Left colon (tissue), 2 donors: ENCODE results near the gene PCMT1. TPM values are rescaled to one million over a fixed set of nuclear protein-coding genes. Genes with fewer than 3 reads are reported as not detected.

Experiments
- ATAC-seq: fragments of 200-7000 bp; cut with Tn5 transposase; one replicate; pipeline ENCODE4 v1.9.1; 2020; ENCODE audit warnings: mild to moderate bottlenecking, moderate library complexity
- DNase-seq, 2 donors: peaks; one replicate each; pipeline ENCODE4 v3.0.0-alpha.2; 2020
- intact Hi-C, 2 donors: fragments of 100-400 bp; cut with DNase I in 1 of 2; cut with micrococcal nuclease in 1 of 2; formaldehyde crosslinking; loops; one replicate each; pipeline versions ENCODE4 v1.11.2 to v1.14.0; 2022; cut with DNase I, micrococcal nuclease
- long read RNA-seq: library from polyadenylated mRNA; unstranded; transcript quantifications from one replicate; pipeline ENCODE4 v2.0.0, GENCODE V29; 2021
- total RNA-seq, 2 donors: library from RNA; stranded (reverse); fragmentation: NEBNext Ultra II Directional; extraction: Animal tissue kit (Norgen Biotek cat#: 25700); gene quantifications; one replicate each; pipeline ENCODE4 v1.2.1, GENCODE V29; 2021
- donor health status: DM: no; HTN: no; CAD: no.
- donor health status: DM: yes; HTN: yes; CAD: no.

PCMT1 gene
- 10 to 100 TPM; 52.4 to 55.9 TPM for total RNA-seq
- long read RNA-seq, transcript PCMT1-201 (7 exons, 1,293 nt) = minor isoform, 16 of 111 reads
- long read RNA-seq, transcript PCMT1-203 (8 exons, 1,938 nt) = minor isoform, 44 of 111 reads
- long read RNA-seq, transcript PCMT1-205 (8 exons, 1,984 nt) = major isoform, 49 of 111 reads
- long read RNA-seq, partial matches to known transcripts = 1 of 111 reads
- long read RNA-seq, other reads (novel, unspliced or antisense) = 1 of 111 reads

DNA sequence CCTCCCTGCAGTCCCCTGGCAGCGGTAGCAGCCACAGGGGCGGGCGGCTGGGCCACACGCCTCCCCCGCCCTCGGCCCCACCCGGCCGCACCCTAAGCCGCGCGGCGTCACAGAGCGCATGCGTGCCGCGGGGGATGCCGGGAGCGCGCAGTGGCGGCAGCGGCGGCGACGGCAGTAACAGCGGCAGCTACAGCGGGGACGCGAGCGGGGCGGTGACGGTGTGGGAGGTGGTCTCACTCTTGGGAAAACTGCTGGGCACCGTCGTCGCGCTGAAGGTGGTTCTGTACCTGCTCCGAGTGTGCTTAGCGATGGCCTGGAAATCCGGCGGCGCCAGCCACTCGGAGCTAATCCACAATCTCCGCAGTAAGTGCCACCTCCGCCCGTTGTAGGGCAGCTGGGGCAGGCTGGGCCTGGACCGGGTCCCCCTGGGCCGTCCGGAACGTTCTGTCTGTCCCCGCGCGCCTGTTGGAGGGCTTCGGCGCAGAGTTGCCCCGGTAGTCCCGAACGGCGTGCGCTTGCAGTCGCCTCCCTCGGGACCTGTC is at the start of gene PCMT1:
Gene PCMT1 (plus strand): TSS at position 148 of the 542 bp plus-strand sequence. CDS start 161 bp downstream, at position 309.
- peak; percentile 90 to 91 for DNase-seq
- intact Hi-C loops = no loop called here
- ATAC-seq = peak; percentile 95

GRCh38 chr6:149701714-149702113 is 47.8 kb upstream of the PCMT1 start:
- DNase-seq (no peak), ATAC-seq (no peak)
- intact Hi-C loops = no loop called here

DNA sequence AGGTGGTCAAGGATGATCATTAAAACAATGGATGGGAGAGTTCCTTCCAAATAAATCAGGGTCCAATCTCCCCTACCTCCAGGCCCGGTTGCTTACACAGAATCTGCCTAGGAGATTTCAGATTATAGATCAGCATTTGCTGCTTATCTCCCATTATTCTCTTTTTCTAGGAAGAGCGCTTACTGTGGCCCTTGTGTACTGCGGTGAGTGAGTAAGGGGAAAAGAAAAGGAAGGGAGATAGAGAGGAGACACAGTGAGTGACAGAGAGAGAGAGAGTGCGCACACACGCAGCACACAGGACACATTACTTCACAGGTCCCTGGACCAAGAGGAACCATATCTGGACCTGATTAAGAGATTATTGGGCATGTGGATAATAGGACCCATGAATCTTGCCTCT is 37.8 kb upstream of the PCMT1 start:
- intact Hi-C loops = loop anchor here in 1 of 2 donors (10.0 kb wide), 1 partner anchor 213 kb away; the partner anchor contains the start of gene RAET1G
- DNase-seq = no peak
- ATAC-seq = no peak

DNA sequence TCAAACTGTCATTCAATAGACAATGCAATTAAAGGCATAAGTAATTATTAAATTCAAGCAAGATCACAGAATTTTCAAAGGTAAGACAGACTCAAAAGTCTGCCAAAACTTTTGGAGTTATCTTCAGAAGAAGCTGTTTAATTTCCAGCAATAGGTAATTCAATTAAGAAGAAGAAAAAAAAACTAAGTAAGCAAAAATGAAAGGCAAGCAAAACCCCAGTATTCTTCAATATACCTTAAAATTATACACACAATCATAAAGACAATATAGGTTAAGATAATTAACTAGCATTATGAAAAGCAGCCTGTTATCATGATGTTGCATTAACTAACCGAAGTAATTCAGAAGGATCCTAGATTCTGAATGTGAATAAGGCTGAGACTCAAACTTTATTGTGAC is 35.1 kb upstream of the PCMT1 start:
- DNase-seq = no peak
- intact Hi-C loops = loop anchor here in 1 of 2 donors (10.0 kb wide), 1 partner anchor 210 kb away; the partner anchor contains the start of gene RAET1G

DNA sequence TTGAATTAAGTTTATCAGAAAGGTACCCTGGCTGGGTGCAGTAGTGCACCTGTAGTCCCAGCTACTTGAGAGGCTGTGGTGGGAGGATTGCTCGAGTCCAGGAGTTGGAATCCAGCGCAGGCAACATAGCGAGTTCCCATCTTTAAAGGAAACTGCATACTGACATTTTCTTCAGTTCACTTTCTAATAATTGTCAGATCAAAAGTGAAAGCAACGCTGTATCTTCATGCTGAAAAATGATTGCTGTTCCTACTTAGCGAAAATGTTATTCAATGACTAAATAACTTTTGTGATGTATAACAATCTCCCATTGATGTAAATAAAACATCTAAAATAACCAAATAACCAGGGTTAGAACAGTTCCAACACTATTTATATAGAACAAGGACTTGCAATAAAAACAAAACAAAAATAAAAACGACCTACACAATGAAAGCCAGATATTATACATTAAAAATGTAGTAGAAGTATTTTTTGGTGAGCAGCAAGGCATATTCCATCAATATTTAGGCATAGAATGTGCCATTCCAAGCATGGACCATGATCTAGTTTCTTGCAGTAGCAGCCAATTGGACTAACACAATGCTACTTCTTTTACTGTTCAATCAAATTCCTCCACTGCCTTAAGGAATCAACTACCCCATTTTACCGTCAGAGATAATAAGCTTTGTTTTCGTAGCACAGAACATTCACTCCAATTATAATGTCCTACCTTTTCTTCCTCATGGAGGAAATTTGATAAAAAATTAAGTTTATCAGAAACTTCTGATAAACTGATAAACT is 33.2 kb upstream of the PCMT1 start:
- DNase-seq = no peak
- intact Hi-C loops = loop anchor here in 1 of 2 donors (10.0 kb wide), 1 partner anchor 208 kb away; the partner anchor contains the start of gene RAET1G
- no peak for ATAC-seq

More for the DNA sequence above, 35.1 kb upstream of the PCMT1 start:
- ATAC-seq = no peak

GRCh38 chr6:149717255-149717587 is 32.3 kb upstream of the PCMT1 start:
- no peak for DNase-seq
- intact Hi-C loops = loop anchor here in 1 of 2 donors (10.0 kb wide), 1 partner anchor 208 kb away; the partner anchor contains the start of gene RAET1G
- ATAC-seq = no peak

DNA sequence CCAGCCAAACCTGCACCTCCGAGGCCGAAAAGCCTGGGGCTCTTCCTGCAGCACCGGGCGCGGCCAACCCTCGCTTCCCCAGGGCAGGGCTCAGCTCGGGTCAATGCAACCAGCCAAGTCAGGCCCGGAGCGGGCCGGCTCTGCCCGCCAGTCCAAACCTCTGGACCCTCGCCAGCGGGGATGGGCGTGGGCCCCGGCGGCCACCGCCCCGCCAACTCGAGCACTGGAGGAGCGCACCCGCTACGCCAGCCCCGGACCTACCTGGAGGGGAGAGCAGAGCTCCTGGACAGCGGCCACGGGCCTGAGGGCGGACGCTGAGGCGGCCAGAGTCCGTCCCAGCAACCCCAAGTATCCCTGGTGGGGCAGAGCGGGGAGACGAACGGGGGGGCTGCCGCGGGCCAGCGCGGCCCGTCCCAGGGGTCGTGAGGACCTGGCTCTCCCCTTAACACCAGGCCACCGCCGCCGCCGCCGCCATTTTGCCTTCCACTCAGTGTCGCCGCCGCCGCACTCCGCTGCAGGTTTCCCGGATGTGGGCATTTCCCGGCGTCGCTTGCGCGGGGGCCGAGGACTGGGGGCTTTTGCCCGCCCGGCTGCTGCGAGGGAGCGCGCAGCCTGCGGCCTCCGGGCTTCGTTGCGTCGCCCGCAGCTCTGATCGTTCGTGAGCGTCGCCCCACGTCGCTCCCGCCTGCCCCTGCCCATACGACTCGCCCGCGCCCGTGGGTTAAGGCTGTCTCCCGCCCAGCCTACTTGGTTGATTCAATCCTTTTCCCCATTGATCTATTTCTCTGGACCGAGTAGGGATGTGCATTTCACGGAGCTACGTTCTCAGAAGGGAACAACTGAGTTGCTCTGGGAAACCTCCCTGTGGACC is 31.7 kb upstream of the PCMT1 start, which contains the start of gene LATS1:
Gene LATS1 (minus strand): TSS at position 514 of the 871 bp plus-strand sequence. CDS start 15,975 bp downstream, outside the sequence.
- intact Hi-C loops = loop anchor here in 1 of 2 donors (10.0 kb wide), 1 partner anchor 207 kb away; the partner anchor contains the start of gene RAET1G
- DNase-seq = peak; percentile 89 to 93
- peak; percentile 87 for ATAC-seq

- intact Hi-C loops = loop anchor here in 1 of 2 donors (10.0 kb wide), 1 partner anchor 205 kb away; the partner anchor contains the start of gene RAET1G
- ATAC-seq (no peak), DNase-seq (no peak)
Measured at GRCh38 chr6:149719531-149719930, 30.0 kb upstream of the PCMT1 start.

- DNase-seq = no peak
- intact Hi-C loops = no loop called here
- no peak for ATAC-seq
Measured at GRCh38 chr6:149723262-149723661, 26.3 kb upstream of the PCMT1 start.

DNA sequence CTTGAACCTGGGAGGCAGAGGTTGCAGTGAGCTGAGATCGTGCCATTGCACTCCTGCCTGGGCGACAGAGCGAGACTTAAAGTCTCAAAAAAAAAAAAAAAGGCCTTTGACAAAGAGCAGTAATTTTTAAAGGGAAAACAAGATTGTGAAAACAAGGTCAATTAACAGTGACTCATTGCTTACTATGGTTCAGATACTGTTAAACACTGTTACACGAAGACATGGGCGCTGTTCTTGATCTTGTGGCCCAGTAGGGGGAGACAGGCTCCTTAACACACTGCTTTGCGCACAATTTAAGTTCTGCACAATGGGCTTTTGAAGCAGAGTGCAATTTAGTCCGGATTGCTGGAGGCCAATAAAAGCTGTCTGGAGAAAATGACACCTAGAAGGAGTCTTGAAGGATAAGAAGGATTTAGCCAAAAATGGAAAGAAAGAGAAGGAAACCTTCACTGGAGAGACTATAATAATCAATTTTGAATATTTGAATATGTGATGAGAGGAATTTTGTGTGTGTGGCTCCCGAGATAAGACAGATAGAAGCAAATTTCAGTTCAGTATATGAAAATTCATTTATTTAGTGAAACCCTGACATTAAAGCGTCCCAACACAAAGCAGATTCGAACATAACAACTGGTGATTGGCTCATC is 25.6 kb upstream of the PCMT1 start:
- DNase-seq = peak; percentile 42 to 46
- intact Hi-C loops = no loop called here
- peak; percentile 99 for ATAC-seq

DNA sequence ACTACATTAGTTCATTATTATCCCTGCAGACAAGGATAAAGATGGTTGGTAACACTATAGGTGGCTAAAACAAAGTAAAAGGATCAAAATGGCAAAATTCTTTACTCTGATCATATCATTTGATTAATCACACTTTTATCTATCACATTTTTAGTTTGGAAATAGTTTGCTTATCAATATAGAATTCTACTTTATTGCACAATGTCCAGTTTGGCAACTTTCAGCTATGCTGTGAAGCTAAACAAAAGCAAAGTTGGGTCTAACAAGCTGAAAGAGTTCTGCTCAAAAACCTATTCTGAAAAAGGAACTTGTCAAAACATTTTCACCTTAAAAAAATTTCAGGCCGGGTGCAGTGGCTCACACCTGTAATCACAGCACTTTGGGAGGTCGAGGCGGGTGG is 23.8 kb upstream of the PCMT1 start:
- ATAC-seq = no peak
- intact Hi-C loops = no loop called here
- DNase-seq = no peak

DNA sequence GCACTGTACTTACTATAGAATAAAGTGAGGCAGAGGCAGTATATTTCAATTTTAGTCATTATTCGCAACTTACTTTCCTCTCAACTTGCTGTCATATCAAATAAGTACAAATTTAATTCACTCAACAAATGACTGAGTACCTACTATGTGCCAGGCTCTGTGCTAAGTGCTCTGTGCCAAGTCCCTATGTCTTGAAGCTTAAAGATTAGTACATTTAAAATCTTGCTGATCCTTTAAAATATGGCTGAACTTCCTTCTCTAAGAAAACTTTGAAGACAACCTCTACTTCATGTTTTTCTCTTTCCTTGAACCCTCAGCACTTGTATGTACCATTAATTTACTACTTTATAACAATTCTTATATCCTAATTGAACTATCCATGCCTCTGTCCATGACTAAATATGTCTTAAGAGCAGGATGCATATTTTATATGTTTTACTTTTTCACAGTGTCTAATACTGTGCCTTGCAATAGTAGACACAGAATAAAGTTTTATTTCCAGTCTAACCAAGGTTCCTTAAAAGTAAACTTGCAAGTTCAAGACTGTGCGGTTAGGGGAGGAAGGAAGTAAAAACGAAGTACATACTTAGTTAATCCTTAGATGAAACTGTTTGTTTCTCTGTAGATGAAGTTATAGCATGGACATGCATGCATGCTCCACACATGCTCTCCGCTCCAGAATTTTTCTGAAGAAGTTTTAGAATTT is 21.6 kb upstream of the PCMT1 start:
- ATAC-seq (no peak), DNase-seq (no peak)
- intact Hi-C loops = no loop called here

GRCh38 chr6:149728499-149729234 is 20.9 kb upstream of the PCMT1 start:
- intact Hi-C loops = no loop called here
- DNase-seq (no peak), ATAC-seq (no peak)

GRCh38 chr6:149729824-149730223 is 19.7 kb upstream of the PCMT1 start:
- intact Hi-C loops = no loop called here
- ATAC-seq (no peak), DNase-seq (no peak)

DNA sequence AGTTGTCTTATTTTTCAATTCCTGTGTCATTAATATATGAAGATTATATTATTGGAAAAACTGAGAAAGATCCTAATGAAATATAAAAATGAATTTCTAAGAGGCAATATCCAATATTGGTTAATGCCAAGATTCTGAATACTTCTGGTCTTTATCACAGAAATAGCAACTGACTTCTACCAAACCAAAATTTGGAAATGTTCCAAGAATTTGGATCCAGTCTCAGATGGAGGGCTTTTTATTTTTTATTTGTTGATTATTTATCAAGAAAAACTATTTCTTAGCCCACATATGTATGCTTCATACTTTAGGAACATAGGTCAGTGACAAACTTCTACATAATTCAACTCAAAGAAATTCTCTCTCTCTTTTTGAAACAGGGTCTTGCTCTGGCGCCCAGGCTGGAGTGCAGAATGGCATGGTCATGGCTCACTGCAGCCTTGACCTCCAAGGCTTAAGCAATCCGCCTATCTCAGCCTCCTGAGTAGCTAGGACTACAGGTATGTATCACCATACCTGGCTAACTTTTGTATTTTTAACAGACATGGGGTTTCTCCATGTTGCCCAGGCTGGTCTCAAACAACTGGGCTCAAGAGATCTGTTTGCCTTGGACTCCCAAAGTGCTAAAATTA is 16.3 kb upstream of the PCMT1 start:
- DNase-seq (no peak), ATAC-seq (no peak)
- intact Hi-C loops = no loop called here

- DNase-seq (no peak), ATAC-seq (no peak)
- intact Hi-C loops = no loop called here
Measured at GRCh38 chr6:149734915-149735314, 14.6 kb upstream of the PCMT1 start.
